ENCODE results near the gene EIF4E3.

- no peak for TF ChIP-seq EZH2 (IDR thresholded peaks at IDR 0.05; ENCODE audit: low read length, missing control alignments)
- TF ChIP-seq CTCF (conservative IDR thresholded peaks at IDR 0.05 in 1 of 2, IDR thresholded peaks at IDR 0.05 in 1 of 2; ENCODE audit: low read depth in 1 of 2, low read length in 2 of 2), result no peak
Measured at GRCh38 chr3:71634671-71635070, 90.5 kb downstream of the EIF4E3 start.
